PFSK-1 (cell line): ENCODE data around the gene PCBP4.

Experiments used
- FOXP2 ChIP-seq: optimal IDR thresholded peaks from 2 replicates; pipeline ENCODE3; 2011; ENCODE audit warnings: borderline replicate concordance, control low read depth, inconsistent platforms; ENCODE audit not compliant: insufficient read depth; ENCODE audit errors: extremely low read length, extremely low read depth
- POLR2AphosphoS5 ChIP-seq: IDR thresholded peaks from 2 replicates; pipeline ENCODE4 v1.6.1; 2012; ENCODE audit warnings: low read depth, mild to moderate bottlenecking, control low read depth, low read length, moderate library complexity
- REST ChIP-seq, 2 experiments: IDR thresholded peaks; 2 replicates each; pipeline versions ENCODE4 v1.6.1 to v1.8.0; 2011 to 2012; ENCODE audit warnings: low read depth in 2 of 2, low read length in 2 of 2, control low read depth in 1 of 2, inconsistent platforms in 1 of 2, mild to moderate bottlenecking in 1 of 2, moderate library complexity in 1 of 2; ENCODE audit not compliant: insufficient read depth in 1 of 2
- SIN3A ChIP-seq: IDR thresholded peaks from 2 replicates; pipeline ENCODE4 v1.6.1; 2012; ENCODE audit warnings: mild to moderate bottlenecking, low read length, moderate library complexity, borderline replicate concordance; ENCODE audit not compliant: insufficient read depth
- TAF1 ChIP-seq: IDR thresholded peaks from 2 replicates; pipeline ENCODE4 v1.6.1; 2012; ENCODE audit warnings: low read length, control low read depth, borderline replicate concordance; ENCODE audit not compliant: insufficient read depth

The PCBP4 gene

DNA sequence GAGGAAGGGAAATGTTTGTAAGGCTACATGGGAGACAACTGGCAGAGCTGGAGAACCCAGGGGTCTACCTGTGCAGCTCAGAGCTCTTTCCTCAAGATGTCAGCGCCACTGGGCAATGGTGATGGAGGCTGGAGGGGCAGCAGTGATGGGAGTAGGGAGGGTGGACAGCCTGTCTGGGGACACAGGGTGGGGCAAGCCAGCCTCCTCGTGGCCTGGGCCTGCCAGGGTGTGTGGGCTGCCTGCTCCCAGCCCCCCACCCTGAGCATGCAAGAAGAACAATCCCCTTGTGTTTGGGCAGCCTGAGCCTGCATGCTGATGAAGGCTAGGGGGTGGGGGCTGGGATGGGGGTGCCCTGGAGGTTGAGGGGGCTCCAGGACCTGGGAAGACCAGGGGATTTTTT, 1.2 kb downstream of the PCBP4 start:
- TF ChIP-seq REST (IDR thresholded peaks at IDR 0.05; ENCODE audit: insufficient read depth in 1 of 2, low read depth in 2 of 2, low read length in 2 of 2) (no peak), FOXP2 (no peak)

- no peak for TF ChIP-seq POLR2AphosphoS5
Measured at GRCh38 chr3:51964521-51964920, 2.7 kb downstream of the PCBP4 start.

GRCh38 chr3:51963951-51964451, 3.3 kb downstream of the PCBP4 start:
- TF ChIP-seq POLR2AphosphoS5 (no peak), SIN3A (no peak), TAF1 (no peak), REST (IDR thresholded peaks at IDR 0.05; ENCODE audit: insufficient read depth in 1 of 2, low read depth in 2 of 2, low read length in 2 of 2) (no peak), FOXP2 (no peak)

GRCh38 chr3:51962854-51963530, 4.3 kb downstream of the PCBP4 start:
- no peak for TF ChIP-seq POLR2AphosphoS5

- TF ChIP-seq TAF1 (no peak), FOXP2 (no peak), POLR2AphosphoS5 (no peak), SIN3A (no peak), REST (IDR thresholded peaks at IDR 0.05; ENCODE audit: insufficient read depth in 1 of 2, low read depth in 2 of 2, low read length in 2 of 2) (no peak)
Measured at GRCh38 chr3:51961602-51962569, 5.4 kb downstream of the PCBP4 start.

- no peak for TF ChIP-seq REST (IDR thresholded peaks at IDR 0.05; ENCODE audit: insufficient read depth in 1 of 2, low read depth in 2 of 2, low read length in 2 of 2)
- TF ChIP-seq FOXP2 = no peak
- TF ChIP-seq SIN3A = no peak
- no peak for TF ChIP-seq TAF1
- no peak for TF ChIP-seq POLR2AphosphoS5
Measured at GRCh38 chr3:51961011-51961410, 6.2 kb downstream of the PCBP4 start.
